Suppressor macrophage treated with lipopolysaccharide for 1 hour (primary cell): ENCODE results near the gene MRPL36.
"Not testable (repeated sequence)": the region's sequence is repeated elsewhere in the genome, so short reads cannot be mapped to it uniquely, and the experiment has no call there.

ENCODE experiments used
- DNase-seq, 3 donors: peaks; one replicate each; pipeline ENCODE4 v3.0.0-alpha.2; 2020 to 2022

Gene MRPL36

DNA sequence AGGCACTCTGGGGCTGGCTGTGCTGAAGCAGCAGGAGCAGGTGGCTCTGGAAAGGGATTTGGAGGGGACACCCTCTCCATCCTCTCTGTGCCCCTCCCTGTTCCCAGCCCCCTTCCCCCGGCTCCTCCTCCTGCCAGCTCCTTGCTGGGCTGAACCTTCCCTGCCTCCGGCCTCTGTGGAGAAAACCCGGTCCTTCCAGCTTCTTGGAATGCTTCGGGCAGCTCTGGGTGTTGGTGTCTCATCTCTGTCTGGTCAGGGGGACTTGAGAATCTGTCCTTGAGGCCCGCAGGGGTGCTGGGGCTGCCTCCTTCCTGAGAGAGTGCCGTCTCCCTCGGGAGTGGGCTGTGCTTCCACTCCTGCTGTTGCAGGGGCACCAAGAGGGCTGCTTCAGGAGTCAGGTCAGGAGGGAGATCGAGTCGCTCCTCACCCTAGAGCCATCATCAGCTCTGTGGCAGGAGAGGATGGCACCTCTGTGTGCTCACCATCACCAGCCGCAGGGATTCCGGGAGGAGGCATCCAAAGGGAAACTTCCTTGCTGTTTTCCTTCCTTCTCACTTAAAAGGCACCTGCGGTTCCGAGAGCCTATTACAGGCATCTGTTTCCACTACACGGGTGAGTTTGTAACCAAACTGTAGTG is 32.2 kb upstream of the MRPL36 start:
- no peak for DNase-seq

DNA sequence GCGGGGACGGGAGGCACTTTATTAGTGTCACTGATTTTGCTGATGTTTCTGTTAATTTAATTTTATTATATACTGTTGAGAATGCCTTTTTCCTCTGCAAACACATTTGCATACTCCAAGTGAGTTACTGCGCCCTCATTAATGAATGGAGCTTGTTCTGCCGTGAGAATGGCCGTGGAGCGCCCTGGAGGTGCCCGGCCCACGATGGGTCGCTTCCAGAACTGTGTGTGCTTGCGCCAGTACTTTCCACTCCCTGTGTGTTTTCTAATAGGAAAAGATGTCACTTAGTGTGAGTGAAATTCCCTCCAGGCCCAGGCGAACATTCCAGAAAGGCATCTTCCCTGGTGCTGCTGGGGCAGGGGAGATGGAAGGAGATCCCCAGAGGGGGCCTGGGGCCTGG is 31.6 kb upstream of the MRPL36 start:
- no peak for DNase-seq

DNA sequence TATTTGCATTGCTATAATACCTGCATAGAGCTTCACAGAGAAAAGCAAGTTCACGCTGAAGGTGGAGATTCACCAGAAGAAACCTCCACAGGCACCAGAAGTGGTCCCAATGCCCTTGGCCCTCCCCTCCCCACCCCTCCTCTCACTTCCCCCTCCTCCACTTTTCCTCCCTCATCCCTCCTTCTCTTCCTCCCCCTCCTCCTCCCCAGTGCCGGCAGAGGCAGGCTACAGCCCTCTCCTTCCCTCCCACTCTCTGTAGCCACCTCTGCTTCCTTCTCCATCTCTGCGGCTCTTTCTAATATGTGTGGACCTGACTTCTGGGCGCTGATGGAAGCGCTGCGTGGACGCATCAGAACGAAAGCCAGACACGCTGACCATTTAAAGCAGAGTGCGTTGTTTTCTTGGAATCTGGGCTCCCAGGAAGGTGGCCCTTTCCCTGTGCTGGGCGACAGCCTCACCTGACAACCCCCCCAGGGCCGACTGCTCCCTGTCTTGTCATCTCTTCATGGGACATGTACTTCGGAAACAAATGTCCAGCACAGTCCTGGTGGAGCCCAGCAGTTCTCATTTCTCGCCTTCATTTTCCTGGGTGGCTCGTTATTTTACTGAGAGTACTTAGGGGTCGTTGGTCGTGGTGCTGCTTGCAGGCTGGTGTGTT is 31.1 kb upstream of the MRPL36 start:
- DNase-seq: no peak

DNA sequence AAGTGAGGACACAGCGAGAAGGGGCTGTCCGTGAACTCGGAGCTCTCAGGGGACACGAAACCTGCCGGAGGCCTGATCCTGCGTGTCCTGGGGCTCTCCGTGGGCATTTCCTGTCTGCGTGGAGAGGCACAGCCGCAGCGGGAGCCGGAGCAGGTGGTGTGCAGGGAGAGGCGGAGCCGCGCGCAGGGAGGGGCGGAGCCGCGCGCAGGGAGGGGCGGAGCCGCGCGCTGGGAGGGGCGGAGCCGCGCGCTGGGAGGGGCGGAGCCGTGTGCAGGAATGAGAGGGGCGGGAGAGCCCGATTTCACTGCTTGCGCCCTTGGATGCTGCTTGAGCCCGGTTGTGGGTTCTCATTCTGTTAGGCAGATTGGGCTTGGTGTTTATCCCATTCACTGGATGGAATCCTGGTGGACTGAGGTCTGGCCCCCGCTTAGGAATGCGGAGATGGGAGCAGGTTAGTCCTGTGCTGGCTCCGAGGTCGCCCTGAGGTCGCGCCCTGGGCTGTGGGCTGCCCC is 28.3 kb upstream of the MRPL36 start:
- DNase-seq: peak in 2 of 3 donors; percentile 1 to 20

DNA sequence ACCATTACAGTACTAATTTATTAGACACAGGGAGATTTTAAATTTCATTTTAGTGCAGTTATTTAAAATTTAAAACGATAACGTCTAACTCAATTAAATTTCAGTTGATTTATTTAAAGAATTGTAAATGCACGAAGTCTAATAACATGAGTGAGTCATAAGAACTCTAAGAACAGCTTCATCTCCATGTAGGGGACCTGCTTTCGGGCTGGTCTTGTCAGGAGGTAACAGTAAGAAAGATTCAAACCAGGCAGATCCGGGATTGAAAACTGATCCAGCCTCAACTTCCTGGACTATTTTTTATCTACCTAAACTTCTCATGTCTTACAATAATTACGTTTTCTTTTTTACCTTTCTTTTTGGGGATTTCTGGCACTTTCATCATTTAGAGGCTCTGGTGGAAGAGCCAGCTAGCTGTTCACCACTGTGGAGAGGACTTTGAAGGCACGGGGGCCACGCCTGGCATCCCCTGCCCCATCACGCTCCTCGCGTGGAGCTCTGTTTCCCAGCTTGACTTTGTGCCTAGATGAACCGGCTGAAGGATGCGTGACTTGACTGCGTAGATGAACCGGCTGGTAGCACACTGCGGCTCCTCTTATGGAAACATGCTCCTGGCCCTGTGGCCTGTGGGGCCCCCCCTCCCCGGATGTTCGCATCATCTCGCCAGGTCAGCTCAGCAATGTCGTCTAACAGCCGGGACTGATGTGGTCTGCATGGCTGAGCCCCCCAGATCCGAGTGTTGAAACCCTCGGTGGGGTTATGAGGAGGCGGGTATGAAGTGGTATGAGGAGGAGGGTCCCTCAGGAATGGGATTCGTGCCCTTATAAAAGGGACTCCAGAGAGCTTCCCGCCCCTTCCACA is 27.6 kb upstream of the MRPL36 start:
- DNase-seq: no peak

DNA sequence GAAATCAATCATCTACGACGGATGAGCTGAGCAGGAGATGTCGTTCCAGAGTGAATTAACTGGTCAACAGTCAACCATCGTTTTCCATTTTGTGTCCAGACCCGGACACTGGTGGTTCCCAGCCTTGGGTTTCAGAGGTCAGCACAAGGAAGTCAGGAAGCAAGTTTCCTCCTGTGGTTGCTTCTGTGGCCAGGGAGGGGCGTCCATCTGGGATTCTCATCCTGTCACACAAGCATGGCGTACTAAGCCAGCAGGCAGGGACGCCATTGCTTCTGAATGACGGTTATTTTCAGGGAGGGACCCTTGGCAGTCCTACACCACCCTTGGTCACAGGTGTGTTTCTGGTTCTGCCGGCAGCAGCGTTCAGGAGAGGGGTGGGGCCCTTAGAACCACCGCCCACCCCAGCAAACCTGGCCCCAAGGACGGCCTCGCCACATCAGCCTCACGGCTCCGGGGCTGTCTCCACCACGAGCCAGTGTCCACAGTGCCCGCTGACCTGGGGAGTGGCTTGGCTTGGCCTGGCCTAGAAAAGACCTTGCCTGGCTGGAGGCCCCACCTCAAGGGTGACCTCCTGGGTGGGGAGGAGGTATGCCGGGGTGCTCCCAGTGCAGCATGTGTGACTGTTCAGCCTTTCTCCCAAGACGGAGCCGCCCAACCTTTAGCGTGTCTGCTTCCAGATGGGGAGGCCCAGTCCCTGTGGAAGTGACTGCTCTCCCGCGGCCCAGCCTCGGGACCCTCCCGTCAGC is 26.8 kb upstream of the MRPL36 start:
- DNase-seq: no peak

DNA sequence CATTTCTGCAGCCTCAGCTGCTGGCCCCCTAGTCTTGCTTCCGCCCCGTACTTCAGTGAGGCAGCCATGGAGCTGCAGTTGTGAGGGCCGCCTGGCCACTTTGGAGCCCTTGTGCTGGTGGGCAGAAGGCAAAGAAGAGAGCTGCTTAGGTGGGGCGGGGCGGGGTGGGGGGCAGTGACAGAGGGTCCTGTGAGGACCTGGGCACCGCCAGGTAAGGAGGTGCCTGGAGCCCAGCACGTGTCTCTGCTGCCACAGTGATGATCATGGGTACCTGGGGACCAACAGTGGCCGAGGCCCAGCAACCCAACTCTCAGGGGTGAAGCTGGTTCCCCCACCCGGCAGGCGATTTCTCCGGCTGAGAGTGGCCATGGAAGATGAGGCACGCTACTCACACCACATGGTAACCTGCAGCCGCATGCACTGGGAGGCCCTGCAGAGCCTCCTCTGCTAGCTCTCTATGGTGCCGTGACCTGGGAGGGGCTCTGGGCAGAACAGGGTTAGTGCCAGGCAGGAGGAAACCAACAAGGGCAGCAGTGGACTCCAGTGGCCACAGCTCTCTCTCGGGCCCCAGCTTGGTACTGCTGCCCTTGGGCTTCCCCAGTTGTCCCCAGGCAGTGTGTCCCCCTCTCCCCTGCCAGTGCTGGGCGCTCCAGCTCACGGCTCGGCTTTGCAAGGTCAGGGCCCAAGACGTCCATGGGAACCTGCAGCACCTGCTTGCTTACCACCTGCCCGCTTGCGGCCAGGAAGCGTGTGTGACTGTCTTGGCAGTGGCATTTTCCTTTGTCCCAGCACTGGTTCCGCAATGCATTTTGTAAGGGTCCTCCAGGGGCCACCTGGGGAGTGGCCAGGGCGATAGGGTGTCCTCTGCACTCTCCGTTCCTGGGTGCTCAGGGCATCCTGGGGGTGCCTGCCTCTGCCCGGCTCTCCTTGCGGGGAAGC is 25.5 kb upstream of the MRPL36 start:
- DNase-seq: no peak

DNA sequence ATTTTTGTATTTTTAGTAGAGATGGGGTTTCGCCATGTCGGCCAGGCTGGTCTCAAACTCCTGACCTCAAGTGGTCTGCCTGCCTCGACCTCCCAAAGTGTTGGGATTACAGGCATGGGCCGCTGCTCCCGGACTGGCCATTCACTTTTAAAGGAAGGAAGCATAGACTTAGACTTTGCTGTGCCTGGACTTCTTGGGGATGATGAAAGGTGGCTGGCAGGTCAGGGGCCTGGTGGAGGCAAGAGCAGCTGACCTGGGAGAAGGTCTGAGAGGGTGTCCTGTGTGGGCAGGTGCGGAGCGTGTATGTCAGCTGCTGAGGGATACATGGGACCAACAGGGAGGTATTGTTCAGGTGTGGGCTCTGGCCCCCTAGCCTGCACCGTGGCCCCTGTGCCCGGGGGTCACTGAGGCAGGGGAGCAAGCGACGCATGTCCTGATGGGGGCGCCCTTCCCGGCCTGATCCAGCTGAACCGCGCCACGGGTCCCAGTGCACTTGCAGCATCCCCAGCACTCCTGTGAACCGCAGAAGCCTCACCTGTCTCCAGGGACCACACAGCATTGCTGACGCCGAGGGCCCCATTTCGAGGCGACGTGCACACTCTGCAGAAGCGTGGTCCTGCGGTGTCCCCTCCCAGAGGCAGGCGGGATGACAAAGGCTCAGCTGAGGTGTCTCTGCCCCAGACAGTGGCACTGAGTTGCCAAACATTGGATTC is 24.6 kb upstream of the MRPL36 start:
- no peak for DNase-seq

DNA sequence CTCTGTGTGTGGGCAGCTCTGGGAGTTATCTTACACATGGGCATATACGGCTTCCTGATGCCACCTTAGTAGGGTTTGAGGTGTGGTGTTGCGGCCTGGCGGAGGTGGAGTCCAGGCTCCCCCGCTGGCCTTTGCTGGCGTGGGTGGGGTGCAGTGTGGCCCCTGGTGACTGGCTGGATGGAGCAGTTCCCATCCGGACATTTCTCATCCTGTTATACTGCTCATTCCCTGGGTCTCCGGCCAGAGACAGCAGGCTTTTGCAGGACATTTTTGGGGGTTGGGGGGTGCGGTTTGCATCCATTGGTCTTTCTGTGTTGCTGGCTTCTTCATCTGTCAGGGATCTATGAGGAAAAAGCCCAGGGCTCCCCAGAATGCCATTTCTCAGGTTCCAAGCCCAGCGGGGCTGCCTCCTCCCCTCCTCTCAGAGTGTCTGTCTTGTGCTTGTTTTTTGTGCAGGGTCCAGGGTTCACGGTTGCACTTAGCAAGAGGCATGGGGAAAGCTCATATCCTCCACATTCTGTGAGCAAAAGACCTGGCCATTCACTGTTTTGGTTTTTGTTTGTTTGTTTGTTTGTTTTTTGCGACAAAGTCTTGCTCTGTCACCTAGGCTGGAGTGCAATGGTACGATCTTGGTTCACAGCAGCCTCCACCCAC is 23.9 kb upstream of the MRPL36 start:
- no peak for DNase-seq

DNA sequence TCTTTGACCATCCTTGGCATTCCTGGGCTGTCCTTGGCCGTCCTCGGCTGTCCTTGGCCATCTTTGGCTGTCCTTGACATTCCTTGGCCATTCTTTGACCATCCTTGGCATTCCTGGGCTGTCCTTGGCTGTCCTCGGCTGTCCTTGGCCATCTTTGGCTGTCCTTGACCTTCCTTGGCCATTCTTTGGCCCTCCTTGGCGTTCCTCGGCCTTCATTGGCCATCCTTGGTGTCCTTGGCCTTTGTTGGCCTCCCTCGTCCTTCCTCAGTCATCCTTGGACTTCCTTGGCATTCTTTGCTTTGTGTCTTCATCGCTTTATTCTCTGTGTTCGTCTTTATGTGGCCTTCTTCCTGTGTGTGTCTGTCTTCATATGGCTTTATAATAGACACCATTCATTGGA is 22.2 kb upstream of the MRPL36 start:
- DNase-seq: no peak

DNA sequence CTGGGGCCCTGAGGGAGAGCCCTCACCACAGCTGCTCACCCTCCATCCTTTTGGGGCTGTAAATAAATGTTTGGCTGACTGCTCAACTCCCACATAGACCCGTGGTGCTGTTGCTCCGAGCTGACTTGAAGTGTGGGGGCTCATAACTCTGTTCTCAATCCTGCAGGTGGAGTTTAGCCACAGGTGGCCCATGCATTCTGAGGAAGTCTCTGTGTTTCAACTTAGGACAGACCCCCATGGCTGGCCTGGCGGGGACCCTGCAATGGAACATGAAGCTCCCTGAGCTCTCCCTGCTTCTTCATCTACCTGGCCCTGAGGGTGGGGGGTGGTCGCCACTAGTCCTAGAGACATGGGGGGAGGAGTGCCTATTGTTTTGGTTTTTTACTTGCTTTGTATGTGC is 21.3 kb upstream of the MRPL36 start:
- no peak for DNase-seq

DNA sequence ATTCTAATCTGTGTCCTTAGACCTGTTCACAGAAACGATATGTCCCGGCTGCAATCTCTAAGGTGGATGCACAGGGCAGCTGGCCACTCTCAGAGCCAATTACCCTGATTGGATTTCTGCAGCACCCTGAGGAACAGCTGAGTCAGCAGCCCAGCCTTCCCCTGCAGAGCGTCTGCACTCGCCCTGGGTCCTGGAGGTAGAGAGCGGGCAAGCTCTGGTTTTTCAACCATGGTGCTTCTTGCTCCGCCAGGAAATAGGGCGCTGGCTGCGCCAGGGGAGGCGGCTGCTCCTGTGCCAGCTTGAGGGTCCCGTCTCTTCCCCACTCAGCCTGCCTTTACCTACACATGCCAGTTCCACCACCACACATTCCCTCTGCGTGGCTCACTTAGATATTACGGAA is 20.7 kb upstream of the MRPL36 start:
- DNase-seq: no peak

DNA sequence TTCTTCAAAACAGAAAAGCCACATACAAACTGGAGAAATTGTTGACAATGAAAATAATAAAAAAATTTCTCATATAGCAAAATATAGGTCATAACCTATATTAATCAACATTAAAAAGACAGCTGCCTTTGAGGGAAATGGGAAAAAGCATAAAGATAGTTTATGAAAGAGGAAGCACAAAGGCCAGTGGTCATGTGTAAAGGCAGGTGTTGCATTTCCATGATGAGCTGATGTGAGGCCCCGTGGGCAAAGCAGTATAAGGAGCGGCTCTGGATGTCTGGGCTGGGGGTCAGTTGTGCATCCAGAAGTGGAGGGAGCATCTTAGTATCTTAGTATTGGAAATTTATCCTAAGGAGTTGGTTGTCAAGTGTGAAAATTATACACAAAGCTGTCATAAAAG is 19.8 kb upstream of the MRPL36 start:
- DNase-seq: no peak

DNA sequence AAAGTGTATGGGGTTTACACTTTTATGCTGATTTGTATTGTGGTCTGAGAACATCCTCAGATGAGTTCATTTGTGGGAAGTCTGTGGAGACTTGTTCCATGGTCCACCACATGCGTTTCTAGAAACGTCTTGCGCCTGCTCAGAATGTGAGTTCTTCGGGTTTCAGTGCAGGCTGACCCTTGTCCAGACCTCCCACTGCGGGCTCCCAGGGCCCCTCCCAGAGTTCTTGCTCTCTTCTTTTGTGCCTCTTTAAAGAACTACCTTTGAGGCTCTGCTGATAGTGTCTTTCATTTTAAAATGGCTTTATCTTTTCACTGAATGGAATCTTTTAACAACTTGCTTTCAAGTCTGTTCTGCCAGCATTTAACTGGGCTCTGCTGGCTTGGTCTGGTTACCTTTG is 19.1 kb upstream of the MRPL36 start:
- no peak for DNase-seq

DNA sequence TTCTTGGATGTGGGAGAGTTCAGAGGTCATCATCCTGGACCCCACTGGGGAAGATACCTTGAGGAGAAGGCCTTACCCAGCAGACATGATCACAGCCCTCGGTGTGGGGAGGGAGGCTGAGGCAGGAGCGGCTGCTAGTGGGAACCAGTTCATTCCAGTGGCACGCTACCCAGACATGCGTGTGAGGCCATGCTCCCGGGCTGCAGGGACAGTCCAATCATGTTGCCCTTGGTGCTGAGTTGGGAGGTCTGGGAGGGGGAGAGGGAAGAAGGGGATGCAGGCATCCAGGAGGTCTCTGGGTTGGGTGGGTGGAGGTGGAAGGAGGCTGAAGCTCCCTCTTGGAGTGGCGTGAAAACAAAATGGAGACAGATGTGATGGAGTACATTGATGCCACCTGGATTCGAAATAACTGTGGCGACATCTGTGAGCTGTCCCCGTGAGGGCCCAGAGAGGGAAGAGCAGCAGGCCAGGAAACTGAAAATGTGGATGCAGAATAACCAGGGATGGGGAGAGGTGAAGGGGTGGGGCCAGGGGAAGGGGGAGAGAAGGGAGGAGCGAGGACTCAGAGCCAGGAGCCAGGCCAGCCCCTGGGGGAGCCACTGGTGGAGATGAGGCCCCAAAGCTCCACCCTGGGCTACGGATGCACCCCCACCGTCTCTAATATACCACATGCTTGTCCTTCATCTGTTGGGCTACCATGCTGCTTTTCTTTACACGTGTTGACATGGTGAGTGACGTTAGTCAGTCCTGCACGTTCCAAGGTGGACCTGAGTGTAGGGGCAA is 17.8 kb upstream of the MRPL36 start:
- no peak for DNase-seq

DNA sequence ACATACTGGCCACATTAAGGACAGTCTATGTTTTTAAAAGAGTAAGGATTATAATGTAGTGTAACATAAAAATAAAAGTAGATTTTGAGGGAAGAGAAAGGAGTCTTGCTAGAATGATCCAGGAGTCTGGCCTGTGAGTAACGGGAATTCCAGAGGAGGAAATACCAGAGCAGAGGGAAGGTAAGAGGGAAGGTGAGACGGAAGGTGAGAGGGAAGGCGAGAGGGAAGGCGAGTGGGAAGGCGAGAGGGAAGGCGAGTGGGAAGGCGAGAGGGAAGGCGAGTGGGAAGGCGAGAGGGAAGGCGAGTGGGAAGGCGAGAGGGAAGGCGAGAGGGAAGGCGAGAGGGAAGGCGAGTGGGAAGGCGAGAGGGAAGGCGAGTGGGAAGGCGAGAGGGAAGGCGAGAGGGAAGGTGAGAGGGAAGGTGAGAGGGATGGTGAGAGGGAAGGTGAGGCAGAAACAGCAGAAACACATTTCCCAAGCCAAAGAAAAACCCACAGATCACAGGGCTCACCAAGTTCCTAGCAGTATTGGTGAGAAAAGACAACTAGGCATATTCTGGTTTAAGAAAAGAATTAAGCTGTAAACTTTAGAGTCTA is 17.0 kb upstream of the MRPL36 start:
- DNase-seq: not testable (repeated sequence)

DNA sequence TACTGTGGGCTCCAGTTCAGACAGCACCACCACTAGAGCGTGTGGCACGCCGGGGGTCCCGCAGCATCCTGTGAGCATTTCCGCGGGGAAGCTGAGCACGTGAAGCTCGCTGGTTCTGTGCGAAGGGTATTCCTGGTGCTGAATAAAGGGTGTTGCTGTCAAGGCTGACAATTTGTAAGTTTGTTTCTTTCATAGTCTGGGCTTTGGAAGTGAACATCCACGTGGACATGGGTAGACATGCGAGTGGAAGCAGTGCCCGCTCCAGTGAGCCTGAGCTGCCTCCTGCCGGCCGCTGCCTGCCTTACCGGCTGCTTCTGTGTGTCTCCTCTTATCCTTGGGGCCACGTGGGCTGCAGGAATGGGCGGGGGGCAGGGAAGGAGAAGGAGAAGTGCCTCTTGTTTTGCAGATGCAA is 16.2 kb upstream of the MRPL36 start:
- no peak for DNase-seq

DNA sequence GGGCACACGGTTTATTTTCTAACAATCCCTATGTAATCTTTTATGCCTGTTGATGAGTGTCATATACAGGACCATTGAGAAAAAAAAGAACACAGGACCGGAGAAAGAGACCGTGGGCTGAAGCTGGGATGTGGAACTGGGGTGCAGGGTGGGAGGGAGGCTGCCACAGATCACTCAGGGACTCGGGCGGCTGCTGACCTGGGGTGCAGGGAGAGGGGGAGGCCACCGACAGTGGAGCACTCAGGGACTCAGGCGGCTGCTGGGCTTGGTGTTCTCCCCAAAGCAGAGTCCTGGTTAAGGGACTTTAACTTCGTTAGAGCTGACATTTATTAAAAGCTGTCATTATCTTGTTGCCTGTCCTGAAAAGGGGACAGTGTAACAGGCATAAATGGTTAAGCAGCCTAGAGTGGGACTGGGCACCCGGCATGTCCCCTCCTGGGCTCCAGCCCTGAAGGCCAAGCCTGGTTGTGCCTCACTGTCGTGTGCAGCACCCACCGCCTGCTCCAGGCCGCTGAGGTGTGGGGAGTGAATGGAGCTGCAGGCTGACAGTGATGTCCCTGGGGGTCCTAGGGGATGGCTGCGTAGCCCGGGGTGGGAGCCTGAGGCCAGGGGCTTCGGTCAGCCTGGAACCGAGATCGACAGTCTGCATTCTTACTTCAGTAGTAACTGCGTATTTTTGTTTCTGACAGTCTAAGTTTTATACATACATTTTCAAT is 15.6 kb upstream of the MRPL36 start:
- no peak for DNase-seq
